HUDEP-2 (cell line): ENCODE data around the gene ANKRD33B.

Experiments
- DNase-seq, 76 experiments: peaks; one replicate each; lab custom pipeline; 2025; ENCODE audit not compliant: unreplicated experiment in 76 of 76; lab: John Stamatoyannopoulos, UW

The ANKRD33B gene

GRCh38 chr5:10671041-10672008 is 107.5 kb downstream of the ANKRD33B start:
- DNase-seq: no peak

GRCh38 chr5:10672146-10673016 is 108.5 kb downstream of the ANKRD33B start:
- DNase-seq: no peak

GRCh38 chr5:10673017-10673389 is 109.1 kb downstream of the ANKRD33B start:
- DNase-seq: no peak

- DNase-seq: no peak
Observed at GRCh38 chr5:10673407-10673806, 109.5 kb downstream of the ANKRD33B start.

GRCh38 chr5:10674096-10674495 is 110.2 kb downstream of the ANKRD33B start:
- no peak for DNase-seq

GRCh38 chr5:10674582-10674981 is 110.7 kb downstream of the ANKRD33B start:
- no peak for DNase-seq

- no peak for DNase-seq
Observed at GRCh38 chr5:10675177-10675700, 111.4 kb downstream of the ANKRD33B start.

GRCh38 chr5:10676224-10676623 is 112.4 kb downstream of the ANKRD33B start:
- no peak for DNase-seq

- DNase-seq: no peak
Observed at GRCh38 chr5:10676946-10677345, 113.1 kb downstream of the ANKRD33B start.

GRCh38 chr5:10677533-10677932 is 113.7 kb downstream of the ANKRD33B start:
- no peak for DNase-seq

- DNase-seq: no peak
Observed at GRCh38 chr5:10678244-10678643, 114.4 kb downstream of the ANKRD33B start.

- DNase-seq: no peak
Observed at GRCh38 chr5:10679336-10679988, 115.6 kb downstream of the ANKRD33B start.

- DNase-seq: no peak
Observed at GRCh38 chr5:10680876-10681481, 117.1 kb downstream of the ANKRD33B start.

- no peak for DNase-seq
Observed at GRCh38 chr5:10681731-10682679, 118.1 kb downstream of the ANKRD33B start.

GRCh38 chr5:10682801-10683525 is 119.1 kb downstream of the ANKRD33B start:
- no peak for DNase-seq

GRCh38 chr5:10684303-10685086 is 120.6 kb downstream of the ANKRD33B start:
- no peak for DNase-seq

- no peak for DNase-seq
Observed at GRCh38 chr5:10685115-10685521, 121.2 kb downstream of the ANKRD33B start.

- DNase-seq: no peak
Observed at GRCh38 chr5:10686890-10687289, 123.0 kb downstream of the ANKRD33B start.
